Stimulated activated CD4-positive, alpha-beta T cell treated with anti-CD3 and anti-CD28 coated beads, Interleukin-4, amount 100 ng/mL, for 1 hour (primary cell): ENCODE results near the gene EIF3K.
"Not testable (repeated sequence)": the region's sequence is repeated elsewhere in the genome, so short reads cannot be mapped to it uniquely, and the experiment has no call there.

Experiments used
- DNase-seq: peaks from one replicate; pipeline ENCODE4 v3.0.0-alpha.2; 2020

EIF3K gene, protein sequence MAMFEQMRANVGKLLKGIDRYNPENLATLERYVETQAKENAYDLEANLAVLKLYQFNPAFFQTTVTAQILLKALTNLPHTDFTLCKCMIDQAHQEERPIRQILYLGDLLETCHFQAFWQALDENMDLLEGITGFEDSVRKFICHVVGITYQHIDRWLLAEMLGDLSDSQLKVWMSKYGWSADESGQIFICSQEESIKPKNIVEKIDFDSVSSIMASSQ

DNA sequence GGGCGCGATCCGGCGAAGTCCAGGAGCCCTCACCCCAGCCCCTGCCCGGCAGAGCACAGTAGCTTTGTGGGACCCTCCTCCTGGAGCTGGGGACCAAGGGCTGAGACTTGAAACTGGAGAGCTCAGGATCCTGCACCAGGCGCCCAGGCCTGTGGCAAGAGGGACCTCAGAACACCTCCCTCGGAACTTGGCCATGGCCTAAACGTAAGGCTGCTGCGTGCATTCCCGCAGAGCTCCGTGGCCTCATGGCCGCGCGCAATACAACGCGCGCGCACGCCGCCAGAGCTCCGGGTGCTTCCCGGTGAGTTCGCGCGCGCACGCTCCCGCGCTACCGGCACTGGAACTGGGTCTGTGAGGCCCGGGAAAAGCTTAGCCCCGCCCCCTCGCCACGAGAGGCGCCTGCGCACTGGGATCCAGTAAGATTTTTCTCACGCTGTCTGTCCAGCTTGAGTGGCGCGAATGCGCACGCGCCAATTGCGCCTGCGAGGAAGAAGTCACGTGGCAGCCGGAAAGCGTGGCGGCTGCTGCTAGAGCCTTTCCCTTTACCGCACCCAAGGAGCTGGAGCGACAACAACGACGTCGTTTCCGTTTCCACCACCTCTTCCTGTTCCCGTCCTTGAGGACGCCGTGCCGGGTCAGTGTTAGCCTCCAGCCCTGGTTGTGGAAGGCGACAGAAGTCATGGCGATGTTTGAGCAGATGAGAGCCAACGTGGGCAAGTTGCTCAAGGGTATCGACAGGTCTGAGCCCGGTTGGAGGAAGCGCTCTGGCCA, at the start of gene EIF3K:
Gene EIF3K, plus strand, starts transcription at position 599 of the 771 bp plus-strand sequence. Its CDS starts 81 bp downstream, at position 680.
- peak; percentile 98 for DNase-seq

DNA sequence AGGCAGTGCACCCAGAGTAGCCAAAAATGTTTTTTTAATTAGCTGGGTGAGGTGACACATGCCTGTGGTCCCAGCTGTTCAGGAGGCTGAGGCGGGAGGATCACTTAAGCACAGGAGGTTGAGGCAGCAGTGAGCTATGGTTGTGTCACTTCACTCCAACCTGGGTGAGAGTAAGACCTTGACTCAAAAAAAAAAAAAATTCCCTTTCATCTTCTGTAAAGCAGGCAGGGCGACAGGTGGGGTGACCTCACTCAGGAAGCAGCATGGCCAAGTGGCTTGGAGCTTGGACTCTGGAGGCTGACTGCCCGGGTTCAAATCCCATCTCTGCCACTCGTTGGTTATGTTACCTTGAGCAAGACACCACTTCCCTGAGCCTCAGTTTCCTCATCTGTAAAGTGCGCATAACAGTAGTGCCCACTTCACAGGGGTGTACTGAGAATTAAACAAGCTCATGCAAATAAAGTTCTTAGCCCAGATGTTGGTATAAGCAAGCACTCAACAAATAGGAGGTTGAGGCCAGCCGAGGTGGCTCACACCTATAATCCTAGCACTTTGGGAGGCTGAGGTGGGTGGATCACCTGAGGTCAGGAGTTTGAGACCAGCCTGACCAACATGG, 49.5 kb upstream of the EIF3K start:
- DNase-seq: no peak

DNA sequence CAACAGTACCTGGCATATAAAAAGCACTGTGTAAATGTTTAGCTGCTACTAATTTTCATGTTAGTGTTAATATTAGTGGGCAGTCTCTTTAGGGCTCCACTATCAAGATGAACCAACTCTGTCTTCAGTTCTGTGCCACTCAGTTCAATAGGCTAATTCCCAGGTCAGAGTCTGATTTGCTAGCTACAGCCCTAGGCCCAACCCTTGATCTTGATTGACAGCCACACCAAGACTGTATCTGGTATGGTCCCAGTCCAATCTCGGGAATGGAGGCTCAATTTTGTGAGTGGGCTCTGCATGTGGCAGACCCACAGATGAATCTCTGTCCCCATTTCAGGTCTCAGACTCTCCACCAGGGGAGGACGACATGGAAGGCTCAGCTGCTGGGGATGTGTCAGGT, 47.3 kb upstream of the EIF3K start:
- DNase-seq: no peak

DNA sequence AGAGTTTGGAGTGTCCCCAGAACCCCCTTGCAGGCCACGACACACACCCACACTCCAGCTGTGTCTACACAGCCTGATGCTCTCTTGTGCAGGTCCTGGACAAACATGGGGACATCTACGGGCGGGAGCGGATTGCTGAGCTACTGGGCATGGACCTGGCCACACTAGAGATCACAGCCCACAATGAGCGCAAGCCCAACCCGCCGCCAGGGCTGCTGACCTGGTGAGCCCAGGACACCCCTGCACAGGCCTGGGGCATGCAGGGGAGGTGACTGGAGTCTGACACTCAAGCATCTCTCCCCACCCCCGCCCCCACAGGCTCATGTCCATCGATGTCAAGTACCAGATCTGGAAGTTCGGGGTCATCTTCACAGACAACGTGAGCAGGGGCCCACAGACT, 41.2 kb upstream of the EIF3K start:
- DNase-seq: no peak

DNA sequence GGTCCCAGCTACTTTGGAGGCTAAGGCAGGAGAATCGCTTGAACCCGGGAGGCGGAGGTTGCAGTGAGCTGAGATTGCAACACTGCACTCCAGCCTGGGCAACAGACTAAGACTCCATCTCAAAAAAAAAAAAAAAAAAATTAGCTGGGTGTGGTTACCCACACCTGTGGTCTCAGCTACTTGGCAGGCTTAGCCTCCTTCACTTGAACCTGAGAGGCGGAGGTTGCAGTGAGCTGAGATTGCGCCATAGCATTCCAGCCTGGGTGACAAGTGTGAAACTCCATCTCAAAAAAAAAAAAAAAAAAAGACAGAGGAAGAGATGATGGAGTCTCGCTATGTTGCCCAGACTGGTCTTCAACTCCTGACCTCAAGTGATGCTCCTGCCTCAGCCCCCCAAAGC, 39.7 kb upstream of the EIF3K start:
- DNase-seq: not testable (repeated sequence)

DNA sequence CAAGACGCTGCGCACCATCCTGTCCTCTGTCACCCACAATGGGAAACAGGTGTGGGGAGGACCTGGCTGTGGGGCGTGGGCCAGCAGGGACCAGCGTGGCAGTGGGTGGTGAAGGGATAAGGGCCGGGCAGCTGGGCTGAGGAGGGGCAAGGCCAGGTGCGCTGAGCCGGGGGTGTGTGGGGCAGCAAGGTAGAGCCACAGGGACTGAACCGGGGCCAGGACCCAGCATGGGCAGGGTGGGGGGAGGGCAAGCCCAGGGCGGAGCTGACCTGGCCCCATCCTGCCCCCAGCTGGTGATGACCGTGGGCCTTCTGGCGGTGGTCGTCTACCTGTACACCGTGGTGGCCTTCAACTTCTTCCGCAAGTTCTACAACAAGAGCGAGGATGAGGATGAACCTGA, 38.9 kb upstream of the EIF3K start:
- DNase-seq: no peak

DNA sequence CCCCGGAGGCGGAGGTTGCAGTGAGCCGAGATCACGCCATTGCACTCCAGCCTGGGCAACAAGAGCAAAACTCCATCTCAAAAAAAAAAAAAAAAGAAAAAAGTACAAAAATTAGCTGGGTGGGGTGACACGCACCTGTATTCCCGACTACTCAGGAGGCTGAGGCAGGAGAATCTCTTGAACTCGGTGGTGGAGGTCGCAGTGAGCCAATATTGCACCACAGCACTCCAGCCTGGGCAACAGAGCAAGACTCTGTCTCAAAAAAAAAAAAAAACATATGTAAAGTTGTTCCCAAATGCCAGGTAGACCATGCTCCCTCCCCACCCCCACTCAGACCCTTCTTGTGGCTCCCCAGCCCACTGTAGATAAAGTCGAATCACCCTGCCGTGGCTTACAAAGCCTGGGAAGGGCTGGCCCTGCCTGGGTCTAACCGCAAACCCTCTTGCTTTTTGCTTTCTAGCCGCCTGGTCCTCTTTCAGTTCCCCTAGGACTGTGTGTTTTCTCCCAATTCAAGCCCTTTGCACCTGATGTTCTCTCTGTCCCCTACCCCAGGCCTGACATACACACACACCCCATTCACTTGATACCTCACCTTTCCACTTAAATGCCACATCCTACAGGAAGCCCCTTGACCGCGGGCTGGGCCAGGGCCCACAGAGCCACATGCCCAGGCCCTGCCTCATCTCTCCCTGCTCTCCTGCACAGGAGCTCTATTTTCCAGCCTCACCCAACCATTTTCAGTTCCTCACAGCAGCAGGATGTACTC, 35.6 kb upstream of the EIF3K start:
- no peak for DNase-seq

DNA sequence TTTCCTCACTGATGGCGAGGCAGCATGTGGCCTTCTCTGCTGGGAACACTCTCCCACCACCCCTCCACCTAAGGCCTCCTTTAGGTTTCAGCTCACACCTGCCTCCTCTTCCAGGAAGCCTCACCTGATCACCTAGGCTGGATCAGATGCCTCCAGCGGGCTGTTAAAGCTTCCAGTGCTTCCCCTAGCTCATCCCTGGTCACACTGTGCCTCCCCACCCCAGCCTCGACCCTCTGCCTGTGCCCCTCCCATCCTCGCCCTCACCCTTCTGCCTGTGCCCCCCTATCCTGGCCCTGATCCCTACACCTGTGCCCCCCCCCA, 35.0 kb upstream of the EIF3K start:
- no peak for DNase-seq

DNA sequence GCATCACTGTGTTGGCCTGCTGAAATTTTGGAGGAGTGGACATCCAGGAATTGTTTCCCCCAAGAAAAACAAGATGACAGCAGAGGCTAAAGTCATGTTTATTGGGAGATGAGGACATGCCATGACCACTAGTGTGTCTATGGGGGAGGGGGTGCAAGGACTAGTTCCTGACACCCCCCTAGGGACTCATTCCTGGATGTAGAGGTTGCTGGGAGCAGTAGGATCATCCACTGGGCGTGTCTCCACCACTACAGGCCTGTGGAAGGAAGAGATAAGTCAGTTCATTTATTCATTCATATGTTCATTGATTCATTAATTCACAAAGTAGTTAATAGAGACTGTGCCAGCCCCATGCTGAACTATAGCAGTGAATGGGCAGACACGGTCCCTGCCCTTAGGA, 31.4 kb upstream of the EIF3K start:
- no peak for DNase-seq

DNA sequence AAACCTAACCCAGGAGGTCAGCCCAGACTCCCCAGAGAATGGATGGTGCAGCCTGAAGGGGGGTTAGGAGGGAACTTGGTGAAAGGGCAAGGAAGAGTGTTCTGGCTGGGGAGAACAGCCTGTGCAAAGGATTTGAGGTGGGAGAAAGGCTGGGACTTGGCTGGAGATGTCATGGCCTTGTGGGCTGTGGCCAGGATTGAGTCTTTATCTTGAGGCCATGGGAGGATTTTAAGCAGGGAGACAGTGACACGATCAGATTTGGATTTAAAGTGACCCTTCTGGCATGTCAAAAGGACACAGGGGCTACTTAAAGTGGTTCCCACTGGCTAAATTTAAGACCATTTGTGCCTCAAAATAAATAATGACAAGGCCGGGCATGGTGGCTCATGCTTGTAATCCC, 30.9 kb upstream of the EIF3K start:
- no peak for DNase-seq

DNA sequence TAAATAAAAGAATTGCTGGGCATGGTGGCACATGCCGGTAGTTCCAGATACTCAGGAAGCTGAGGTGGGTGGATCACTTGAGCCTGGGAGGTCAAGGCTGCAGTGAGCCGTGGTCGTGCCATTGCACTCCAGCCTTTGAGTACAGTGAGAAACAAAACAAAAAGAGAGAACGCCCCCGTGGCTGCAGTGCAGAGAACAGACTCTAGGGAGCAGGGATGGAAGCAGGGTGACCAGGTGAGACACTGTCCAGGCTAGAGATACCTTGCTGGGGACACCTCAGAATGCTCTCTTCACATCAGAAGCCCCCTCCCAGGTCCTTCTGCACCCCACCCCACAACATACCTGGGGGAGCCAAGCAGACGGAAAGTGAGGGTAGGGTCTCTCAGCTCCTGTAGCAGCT, 26.0 kb upstream of the EIF3K start:
- no peak for DNase-seq

DNA sequence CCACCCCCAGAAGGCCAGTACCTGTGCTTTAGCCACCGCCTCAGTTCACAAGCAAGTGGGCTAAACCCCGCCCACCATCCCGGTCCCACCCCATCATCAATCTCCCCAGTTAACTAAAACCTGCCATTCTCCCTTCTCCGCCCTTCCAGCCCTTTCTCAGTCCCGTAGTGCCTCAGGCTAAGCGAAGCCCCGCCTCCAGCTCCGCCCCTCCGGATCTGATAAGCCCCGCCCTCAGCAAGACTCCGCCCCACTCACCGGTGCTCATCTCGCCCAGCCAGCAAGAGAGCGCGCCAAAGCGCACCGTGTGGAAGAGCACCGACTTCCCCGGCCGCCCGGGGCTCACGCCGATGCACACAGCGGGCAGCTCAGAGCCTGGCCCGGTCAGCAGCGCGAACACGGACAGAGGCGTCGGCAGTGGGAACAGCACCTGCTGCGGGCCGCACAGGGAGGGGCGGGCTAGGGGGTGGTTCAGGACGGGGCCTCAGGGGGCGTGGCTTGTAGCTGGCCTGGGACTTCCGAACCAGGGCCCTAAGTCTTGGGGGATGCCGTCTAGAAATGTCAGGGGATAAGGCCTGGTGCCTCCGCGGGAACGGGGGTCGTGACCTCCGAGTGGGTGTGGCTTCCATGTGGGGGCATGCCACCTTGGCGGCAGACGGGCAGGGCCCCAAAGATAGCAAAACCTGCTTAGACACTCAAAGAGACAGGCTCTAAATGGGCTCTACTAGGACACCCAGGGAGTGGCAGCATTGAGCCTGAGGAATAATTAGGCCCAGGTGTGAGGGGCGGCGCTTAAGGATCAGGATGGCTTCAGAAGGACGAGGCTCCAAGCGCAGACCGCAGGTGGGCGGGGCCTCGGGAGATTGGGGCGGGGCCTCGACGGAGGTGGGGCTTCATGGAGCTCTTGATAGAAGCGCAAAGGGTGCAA, 22.7 kb upstream of the EIF3K start:
- DNase-seq: peak; percentile 44

DNA sequence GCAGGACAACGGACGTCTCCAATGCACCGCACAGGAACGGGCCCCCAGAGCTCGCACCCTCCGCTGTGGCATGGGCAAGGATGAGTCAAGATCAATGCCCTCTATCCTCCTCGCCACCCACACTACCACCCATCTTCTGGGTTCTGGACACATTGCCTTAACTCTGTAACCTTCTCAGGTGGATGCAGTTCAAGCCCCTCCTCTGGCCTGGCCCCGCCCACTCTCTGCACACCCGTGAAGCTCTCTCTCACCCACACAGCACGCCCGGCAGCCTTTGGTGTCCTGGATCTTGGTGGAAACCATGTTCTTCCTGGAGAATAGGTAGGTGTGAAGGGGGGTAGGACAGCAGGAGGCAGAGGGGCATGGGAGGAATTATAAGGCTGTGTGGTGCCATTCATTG, 21.9 kb upstream of the EIF3K start:
- no peak for DNase-seq

DNA sequence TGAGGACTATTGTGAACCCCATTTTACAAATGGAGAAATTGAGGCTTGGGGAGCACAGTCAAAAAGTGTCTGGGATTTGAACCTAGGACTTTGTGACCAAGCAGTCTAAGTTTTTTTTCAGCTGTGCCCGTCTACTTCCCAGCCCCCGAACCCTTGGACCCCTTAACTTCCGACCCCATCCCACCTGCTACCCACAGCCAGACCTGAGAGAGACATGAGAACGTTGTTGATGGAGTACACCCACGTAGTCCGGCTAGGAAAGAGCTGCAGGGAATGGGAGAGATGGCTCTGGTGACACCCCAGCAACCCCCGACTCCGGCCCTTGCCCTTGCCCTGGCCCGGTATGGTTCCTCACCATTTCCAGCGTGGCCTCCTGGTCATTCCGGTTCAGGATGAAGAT, 19.3 kb upstream of the EIF3K start:
- no peak for DNase-seq

DNA sequence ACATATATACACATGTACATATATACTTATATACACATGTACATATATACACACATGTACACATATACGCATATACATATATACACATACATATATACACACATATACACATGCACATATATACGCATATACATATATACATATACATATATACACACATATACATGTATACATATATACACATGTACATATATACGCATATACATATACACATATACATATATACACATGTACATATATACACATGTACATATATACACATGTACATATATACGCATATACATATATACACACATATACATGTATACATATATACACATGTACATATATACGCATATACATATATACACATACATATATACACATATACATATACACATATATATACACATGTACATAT, 16.1 kb upstream of the EIF3K start:
- not testable (repeated sequence) for DNase-seq

DNA sequence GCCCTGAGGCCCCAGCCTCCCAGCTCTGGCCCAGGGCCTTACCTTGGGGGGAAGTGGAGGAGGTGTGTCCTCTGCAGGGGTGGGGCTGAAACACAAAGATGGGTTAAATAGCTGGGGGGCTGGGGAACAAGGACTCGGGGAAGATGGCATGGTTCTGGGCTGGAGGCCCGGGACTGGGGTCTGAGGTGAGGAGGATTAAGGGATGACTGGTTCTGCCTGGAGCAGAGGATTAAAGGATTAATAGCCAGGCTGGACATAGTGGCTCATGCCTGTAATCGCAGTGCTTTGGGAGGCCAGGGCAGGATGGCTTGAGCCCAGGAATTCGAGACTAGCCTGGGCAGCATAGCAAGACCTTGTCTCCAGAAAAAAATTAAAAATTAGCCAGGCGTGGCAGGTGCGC, 12.9 kb upstream of the EIF3K start:
- DNase-seq: no peak

DNA sequence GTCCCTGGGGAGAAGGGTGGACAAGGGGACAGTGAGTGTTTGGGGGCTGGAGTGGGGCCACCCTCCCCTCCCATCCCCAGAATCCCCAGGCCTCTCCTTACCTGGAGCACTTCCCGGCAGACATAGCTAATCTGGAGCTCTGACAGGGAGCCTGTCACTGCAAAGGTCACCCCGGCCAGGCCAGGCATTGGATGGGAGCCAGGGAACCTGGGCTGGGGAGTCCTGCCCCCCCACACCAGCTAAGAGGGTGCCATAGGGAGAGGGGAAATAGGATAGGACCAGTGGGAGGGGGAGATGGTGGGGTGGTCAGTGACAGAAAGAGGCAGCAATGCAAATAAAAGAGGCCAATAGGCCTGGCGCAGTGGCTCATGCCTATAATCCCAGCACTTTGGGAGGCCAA, 4.7 kb upstream of the EIF3K start:
- no peak for DNase-seq

DNA sequence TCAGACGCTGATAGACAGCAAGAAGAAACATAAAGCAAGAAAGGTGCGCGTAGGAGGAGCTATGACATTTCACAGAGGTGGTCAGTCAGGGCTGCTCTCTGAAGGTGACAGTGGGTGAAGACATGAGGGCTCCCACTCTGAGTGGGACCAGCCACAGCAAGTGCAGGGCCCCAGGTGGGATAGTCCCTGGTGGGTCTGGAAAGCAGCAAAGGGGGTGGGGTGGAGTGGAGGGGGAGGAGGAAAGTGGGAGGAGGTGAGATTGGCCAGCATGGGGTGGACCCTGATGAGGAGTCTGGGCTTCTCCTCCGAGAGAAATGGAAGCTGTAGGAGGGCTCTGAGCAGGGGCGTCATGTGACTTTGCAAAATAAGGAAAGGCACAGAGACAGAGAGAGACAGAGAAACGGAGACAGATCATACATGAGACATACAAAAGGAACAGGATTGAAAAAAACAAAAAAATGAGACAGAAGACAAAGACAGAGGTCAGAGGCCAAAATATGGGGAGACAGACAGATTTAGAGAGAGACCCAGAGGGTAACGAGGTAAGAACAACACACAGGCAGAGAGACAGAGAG, 3.9 kb upstream of the EIF3K start:
- DNase-seq: no peak

DNA sequence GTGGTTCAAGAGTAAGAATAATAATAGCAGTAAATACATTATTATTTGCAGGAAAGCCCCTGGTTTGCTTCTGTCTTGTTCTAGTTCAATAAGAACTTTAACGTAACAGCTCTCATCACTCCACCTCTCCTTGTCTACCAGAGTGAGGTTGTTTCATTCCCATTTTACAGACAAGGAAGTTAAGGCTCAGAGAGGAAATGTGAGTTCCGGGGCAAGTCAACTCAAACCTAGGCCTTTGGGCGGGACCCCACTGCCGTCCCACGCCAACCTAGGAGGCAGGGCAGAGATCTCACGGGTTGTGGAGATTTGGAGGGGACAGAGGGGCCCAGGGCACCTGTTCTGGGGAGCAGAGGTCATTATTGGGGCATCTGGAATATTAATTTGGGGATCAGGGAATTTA, 2.7 kb upstream of the EIF3K start:
- DNase-seq: no peak

DNA sequence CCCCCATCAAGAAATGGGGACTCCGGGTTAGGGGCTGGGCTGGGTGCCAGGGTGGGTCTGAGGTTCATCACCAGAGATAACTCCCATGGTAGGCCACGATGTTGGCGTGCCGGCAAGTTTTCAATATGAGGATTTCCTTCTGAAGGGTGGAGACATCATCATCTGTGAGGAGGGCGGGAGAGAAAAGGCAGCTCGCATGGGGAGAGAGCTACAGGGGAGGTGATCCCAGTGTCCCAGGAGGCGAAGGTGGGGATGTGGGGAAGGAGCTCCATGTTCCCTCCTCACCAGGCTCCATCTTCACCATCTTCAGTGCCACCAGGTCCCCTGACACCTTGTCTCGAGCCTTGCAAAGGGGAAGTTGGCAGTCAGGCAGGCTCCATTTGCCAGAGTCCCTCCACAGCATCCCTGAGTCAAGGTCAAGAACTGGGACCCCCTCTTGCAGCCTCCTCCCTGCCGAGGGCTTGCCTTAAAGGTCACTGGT, 1.7 kb upstream of the EIF3K start:
- peak; percentile 18 for DNase-seq

DNA sequence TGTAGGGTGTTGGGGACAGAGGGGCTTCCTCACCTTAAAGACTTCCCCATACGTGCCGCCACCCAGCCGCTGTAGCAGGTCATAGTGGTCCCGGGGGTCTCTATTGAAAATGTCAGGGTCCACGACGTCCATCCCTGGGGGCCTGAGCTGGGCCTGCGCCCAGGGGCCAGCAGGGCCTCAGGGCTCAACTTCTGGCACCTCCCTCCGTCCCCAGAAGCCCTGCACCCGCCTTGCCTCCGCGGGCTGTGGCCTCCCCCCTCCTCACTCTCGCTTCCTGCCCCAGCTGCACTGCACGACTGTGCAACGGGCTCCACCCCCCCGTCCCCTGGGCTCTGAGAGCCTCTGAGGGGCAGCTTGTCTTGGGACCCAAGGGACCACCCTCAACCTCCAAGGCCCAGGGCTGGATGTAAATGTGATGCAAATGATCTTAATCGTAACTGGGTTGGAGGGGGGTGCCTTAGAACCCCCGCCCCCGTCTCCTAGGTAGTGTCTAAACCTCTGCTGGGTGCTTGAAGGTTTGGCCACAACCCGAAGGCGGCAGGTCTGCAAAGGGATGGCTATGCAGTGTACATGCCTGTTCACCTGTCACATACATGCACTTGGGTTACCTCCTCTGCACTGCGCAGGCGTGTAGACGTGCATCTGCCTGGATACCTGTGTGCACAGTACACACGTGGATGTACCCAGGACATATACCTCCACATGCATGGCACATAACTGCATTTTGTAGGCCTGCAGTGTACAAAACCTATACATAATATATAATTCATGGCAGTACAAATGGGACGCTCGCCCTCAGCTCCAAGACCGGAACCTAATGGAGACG, 1.0 kb upstream of the EIF3K start, which contains the start of gene MAP4K1:
Gene MAP4K1, minus strand, starts transcription at position 190 of the 826 bp plus-strand sequence. Its CDS starts 58 bp downstream, at position 132.
- DNase-seq: peak; percentile 72
